Panc1 (cell line): ENCODE results near the gene STARD8. TPM values are rescaled to one million over a fixed set of nuclear protein-coding genes. Genes with fewer than 3 reads are reported as not detected.

Experiments
- ATAC-seq: fragments of 200-7000 bp; cut with Tn5 transposase; 2 replicates; pipeline ENCODE4 v1.9.1; 2020; ENCODE audit warnings: mild to moderate bottlenecking, moderate library complexity
- BruUV-seq: library from RNA; stranded (reverse); fragments of 400-500 nt; replicated peaks from 2 replicates; lab custom pipeline; 2021; lab: Mats Ljungman, UMichigan
- CTCF ChIA-PET: fragments of 300-600 bp; sonication (Branson Sonifier 250); formaldehyde crosslinking; loops from one replicate; lab custom pipeline; 2022; ENCODE audit warnings: antibody characterized with exemption; lab: Charles Lee
- POLR2A ChIA-PET: fragments of 300-600 bp; sonication (Branson Sonifier 250); formaldehyde crosslinking; loops from one replicate; lab custom pipeline; 2022; ENCODE audit warnings: antibody characterized with exemption; lab: Charles Lee
- DNase-seq: peaks from one replicate; pipeline ENCODE4 v3.0.0-alpha.2; 2010; ENCODE audit warnings: low read depth, low spot score
- H3K27ac ChIP-seq: 2 replicates; pipeline ENCODE4 v1.5.1; 2011; ENCODE audit warnings: mild to moderate bottlenecking, low read length, inconsistent platforms
- H3K27me3 ChIP-seq: fragments of 200-500 bp; sonication (Bioruptor generic); 2 replicates; pipeline ENCODE4 v1.6.0; 2014; ENCODE audit warnings: low read length, inconsistent platforms; ENCODE audit not compliant: control insufficient read depth, insufficient read depth
- H3K36me3 ChIP-seq: fragments of 200-500 bp; sonication (Bioruptor generic); 2 replicates; pipeline ENCODE4 v1.5.1; 2014; ENCODE audit warnings: inconsistent platforms, mild to moderate bottlenecking, low read length, moderate library complexity; ENCODE audit not compliant: control insufficient read depth, insufficient read depth
- H3K4me1 ChIP-seq: 2 replicates; pipeline ENCODE4 v1.5.1; 2011; ENCODE audit warnings: inconsistent platforms, mild to moderate bottlenecking, low read length, moderate library complexity; ENCODE audit not compliant: control insufficient read depth, insufficient read depth
- H3K4me3 ChIP-seq, 2 experiments: 2 replicates each; pipeline ENCODE4 v1.5.1; 2011 to 2012; ENCODE audit warnings: low read depth in 2 of 2, low read length in 2 of 2, mild to moderate bottlenecking in 2 of 2, inconsistent platforms in 1 of 2, moderate library complexity in 1 of 2
- H3K9me3 ChIP-seq: fragments of 200-500 bp; sonication (Bioruptor generic); 2 replicates; pipeline ENCODE4 v1.5.1; 2014; ENCODE audit warnings: low read depth, mild to moderate bottlenecking, inconsistent platforms, low read length, moderate library complexity; ENCODE audit not compliant: control insufficient read depth, insufficient read depth
- POLR2AphosphoS5 ChIP-seq: IDR thresholded peaks from 2 replicates; pipeline ENCODE4 v1.6.1; 2012; ENCODE audit warnings: mild to moderate bottlenecking, low read depth, low read length, moderate library complexity
- SIN3A ChIP-seq: IDR thresholded peaks from 2 replicates; pipeline ENCODE4 v1.6.1; 2012; ENCODE audit warnings: low read depth, mild to moderate bottlenecking, low read length, moderate library complexity, borderline replicate concordance; ENCODE audit not compliant: insufficient read depth
- TCF7L2 ChIP-seq: IDR thresholded peaks from 2 replicates; pipeline ENCODE4 v1.6.1; 2011; ENCODE audit warnings: mild to moderate bottlenecking, low read depth, low read length, inconsistent platforms
- in situ Hi-C: cut with HindIII; loops from 2 replicates; pipeline ENCODE4 v1.10.0; 2016; ENCODE audit warnings: low sequenced_read_pairs, low pct_unique_long_range_greater_than_20kb
- intact Hi-C: fragments of 100-400 bp; cut with micrococcal nuclease; formaldehyde crosslinking; loops from one replicate; pipeline ENCODE4 v1.10.0; 2022; ENCODE audit not compliant: unreplicated experiment
- total RNA-seq: library from RNA; stranded (reverse); gene quantifications from one replicate; pipeline ENCODE4 v1.2.1, GENCODE V29; 2021; ENCODE audit not compliant: unreplicated experiment
- TF ChIP-seq, protein P1 (sequence below), 2 experiments: IDR thresholded peaks; 2 replicates each; pipeline ENCODE4 v1.6.1; 2011 to 2012; ENCODE audit warnings: low read depth in 2 of 2, control low read depth in 1 of 2, low read length in 1 of 2, mild to moderate bottlenecking in 1 of 2, moderate library complexity in 1 of 2; ENCODE audit not compliant: insufficient read depth in 1 of 2
- TF ChIP-seq, protein P2 (sequence below): fragments of 450-650 bp; IDR thresholded peaks from 2 replicates; pipeline ENCODE4 v1.5.1; 2017; ENCODE audit warnings: mild to moderate bottlenecking

Gene STARD8
- total RNA-seq, 1 experiment from 2014 or later: 4.6 TPM

DNA sequence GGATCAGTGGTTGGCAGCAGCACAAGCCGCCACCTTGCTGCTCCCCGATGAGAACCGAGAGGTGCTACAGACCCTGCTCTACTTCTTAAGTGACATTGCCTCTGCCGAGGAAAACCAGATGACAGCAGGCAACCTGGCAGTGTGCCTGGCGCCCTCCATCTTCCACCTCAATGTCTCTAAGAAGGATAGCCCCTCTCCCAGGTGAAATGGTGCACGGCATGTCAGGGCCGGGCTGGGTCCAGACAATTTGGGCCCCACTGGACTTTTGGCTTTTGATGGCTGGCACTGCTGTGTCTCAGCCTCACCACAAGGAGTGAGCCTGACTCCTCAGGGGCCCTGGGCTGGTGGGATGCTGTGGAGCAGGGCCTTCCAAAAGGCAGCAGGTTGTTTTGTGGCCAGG is 74.1 kb downstream of the STARD8 start:
- TF ChIP-seq SIN3A: no peak
- TF ChIP-seq, protein P1, sequence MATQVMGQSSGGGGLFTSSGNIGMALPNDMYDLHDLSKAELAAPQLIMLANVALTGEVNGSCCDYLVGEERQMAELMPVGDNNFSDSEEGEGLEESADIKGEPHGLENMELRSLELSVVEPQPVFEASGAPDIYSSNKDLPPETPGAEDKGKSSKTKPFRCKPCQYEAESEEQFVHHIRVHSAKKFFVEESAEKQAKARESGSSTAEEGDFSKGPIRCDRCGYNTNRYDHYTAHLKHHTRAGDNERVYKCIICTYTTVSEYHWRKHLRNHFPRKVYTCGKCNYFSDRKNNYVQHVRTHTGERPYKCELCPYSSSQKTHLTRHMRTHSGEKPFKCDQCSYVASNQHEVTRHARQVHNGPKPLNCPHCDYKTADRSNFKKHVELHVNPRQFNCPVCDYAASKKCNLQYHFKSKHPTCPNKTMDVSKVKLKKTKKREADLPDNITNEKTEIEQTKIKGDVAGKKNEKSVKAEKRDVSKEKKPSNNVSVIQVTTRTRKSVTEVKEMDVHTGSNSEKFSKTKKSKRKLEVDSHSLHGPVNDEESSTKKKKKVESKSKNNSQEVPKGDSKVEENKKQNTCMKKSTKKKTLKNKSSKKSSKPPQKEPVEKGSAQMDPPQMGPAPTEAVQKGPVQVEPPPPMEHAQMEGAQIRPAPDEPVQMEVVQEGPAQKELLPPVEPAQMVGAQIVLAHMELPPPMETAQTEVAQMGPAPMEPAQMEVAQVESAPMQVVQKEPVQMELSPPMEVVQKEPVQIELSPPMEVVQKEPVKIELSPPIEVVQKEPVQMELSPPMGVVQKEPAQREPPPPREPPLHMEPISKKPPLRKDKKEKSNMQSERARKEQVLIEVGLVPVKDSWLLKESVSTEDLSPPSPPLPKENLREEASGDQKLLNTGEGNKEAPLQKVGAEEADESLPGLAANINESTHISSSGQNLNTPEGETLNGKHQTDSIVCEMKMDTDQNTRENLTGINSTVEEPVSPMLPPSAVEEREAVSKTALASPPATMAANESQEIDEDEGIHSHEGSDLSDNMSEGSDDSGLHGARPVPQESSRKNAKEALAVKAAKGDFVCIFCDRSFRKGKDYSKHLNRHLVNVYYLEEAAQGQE (IDR thresholded peaks at IDR 0.05; ENCODE audit: insufficient read depth in 1 of 2, low read depth in 2 of 2, low read length in 1 of 2): no peak
- TF ChIP-seq POLR2AphosphoS5: no peak
- TF ChIP-seq TCF7L2: no peak
- TF ChIP-seq, protein P2, sequence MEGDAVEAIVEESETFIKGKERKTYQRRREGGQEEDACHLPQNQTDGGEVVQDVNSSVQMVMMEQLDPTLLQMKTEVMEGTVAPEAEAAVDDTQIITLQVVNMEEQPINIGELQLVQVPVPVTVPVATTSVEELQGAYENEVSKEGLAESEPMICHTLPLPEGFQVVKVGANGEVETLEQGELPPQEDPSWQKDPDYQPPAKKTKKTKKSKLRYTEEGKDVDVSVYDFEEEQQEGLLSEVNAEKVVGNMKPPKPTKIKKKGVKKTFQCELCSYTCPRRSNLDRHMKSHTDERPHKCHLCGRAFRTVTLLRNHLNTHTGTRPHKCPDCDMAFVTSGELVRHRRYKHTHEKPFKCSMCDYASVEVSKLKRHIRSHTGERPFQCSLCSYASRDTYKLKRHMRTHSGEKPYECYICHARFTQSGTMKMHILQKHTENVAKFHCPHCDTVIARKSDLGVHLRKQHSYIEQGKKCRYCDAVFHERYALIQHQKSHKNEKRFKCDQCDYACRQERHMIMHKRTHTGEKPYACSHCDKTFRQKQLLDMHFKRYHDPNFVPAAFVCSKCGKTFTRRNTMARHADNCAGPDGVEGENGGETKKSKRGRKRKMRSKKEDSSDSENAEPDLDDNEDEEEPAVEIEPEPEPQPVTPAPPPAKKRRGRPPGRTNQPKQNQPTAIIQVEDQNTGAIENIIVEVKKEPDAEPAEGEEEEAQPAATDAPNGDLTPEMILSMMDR: no peak
- DNase-seq (no peak), ATAC-seq (no peak)
- Histone ChIP-seq H3K9me3 (no peaks in the 10 kb centered on the region), H3K27ac (no peak overlapping the region), H3K27me3 (no peaks in the 10 kb centered on the region), H3K36me3 (no peaks in the 10 kb centered on the region), H3K4me3 (no peak overlapping the region), H3K4me1 (no peaks in the 10 kb centered on the region)
- in situ Hi-C loops (no loop called here), intact Hi-C loops (no loop called here)
- no TSS peak for BruUV-seq
- CTCF ChIA-PET: no interaction called here
- POLR2A ChIA-PET: no interaction called here

DNA sequence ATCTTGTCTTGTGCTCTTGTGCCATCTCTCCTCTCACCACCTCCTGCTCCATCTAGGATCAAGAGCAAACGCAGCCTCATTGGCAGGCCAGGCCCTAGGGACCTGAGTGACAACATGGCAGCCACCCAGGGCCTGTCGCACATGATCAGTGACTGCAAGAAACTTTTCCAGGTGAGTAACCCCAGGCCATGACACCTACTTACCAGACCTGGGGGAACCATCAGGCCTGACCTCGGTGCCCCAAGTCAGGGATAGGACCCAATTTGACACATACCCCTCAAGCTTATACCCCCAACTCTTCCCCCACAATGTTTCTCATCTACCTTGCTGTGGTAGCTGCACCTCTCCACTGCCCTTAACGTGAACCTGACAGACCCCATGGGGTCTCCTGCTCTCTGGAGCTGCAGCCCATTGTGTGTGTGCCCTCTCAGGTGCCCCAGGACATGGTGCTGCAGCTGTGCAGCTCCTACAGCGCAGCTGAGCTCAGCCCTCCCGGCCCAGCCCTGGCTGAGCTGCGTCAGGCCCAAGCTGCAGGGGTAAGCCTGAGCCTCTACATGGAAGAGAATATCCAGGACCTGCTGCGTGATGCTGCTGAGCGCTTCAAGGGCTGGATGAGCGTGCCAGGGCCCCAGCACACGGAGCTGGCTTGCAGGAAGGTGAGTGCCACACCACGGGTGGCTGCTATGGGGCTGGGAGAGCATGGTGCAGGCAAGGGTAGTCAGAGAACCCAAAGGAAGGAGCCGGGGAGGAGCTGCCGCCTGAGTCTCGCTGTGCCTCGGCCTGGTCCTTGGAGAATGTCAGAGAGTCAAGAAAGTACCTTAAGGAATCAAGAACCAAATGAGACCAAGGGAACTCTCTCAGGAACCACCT is 74.8 kb downstream of the STARD8 start:
- in situ Hi-C loops: no loop called here

More for the DNA sequence above, 74.8 kb downstream of the STARD8 start:
- no peak for ATAC-seq
- no peak overlapping the region for H3K4me3 ChIP-seq
- no peak for DNase-seq
- TF ChIP-seq, protein P1 (IDR thresholded peaks at IDR 0.05; ENCODE audit: insufficient read depth in 1 of 2, low read depth in 2 of 2, low read length in 1 of 2): no peak
- TF ChIP-seq POLR2AphosphoS5: no peak
- TF ChIP-seq, protein P2: no peak
- no peak for TF ChIP-seq SIN3A
- no peak for TF ChIP-seq TCF7L2
- no TSS peak for BruUV-seq
- H3K4me1 ChIP-seq: no peaks in the 10 kb centered on the region
- H3K9me3 ChIP-seq: no peaks in the 10 kb centered on the region
- CTCF ChIA-PET: no interaction called here
- POLR2A ChIA-PET: no interaction called here
- intact Hi-C loops: no loop called here
- H3K36me3 ChIP-seq: no peaks in the 10 kb centered on the region
- no peaks in the 10 kb centered on the region for H3K27me3 ChIP-seq
- no peak overlapping the region for H3K27ac ChIP-seq
